HG03432 (cell line): Measurements from ENCODE around the gene DARS2.
"Not testable (repeated sequence)": the region's sequence is repeated elsewhere in the genome, so short reads cannot be mapped to it uniquely, and the experiment has no call there.

Source experiments
- ATAC-seq: cut with Tn5 transposase; IDR thresholded peaks from one replicate; pipeline ENCODE4 v1.9.1; 2021; ENCODE audit warnings: mild to moderate bottlenecking, moderate library complexity; ENCODE audit not compliant: unreplicated experiment

The DARS2 gene, protein sequence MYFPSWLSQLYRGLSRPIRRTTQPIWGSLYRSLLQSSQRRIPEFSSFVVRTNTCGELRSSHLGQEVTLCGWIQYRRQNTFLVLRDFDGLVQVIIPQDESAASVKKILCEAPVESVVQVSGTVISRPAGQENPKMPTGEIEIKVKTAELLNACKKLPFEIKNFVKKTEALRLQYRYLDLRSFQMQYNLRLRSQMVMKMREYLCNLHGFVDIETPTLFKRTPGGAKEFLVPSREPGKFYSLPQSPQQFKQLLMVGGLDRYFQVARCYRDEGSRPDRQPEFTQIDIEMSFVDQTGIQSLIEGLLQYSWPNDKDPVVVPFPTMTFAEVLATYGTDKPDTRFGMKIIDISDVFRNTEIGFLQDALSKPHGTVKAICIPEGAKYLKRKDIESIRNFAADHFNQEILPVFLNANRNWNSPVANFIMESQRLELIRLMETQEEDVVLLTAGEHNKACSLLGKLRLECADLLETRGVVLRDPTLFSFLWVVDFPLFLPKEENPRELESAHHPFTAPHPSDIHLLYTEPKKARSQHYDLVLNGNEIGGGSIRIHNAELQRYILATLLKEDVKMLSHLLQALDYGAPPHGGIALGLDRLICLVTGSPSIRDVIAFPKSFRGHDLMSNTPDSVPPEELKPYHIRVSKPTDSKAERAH

GRCh38 chr1:173824315-173825081, at the start of gene DARS2, which contains the start of gene CENPL:
Gene DARS2 (plus strand): TSS chr1:173824673. CDS start chr1:173825230, 557 bp downstream.
Gene CENPL (minus strand): TSS chr1:173824883. CDS start chr1:173811299, 13,584 bp downstream.
- peak; percentile 88 for ATAC-seq

DNA sequence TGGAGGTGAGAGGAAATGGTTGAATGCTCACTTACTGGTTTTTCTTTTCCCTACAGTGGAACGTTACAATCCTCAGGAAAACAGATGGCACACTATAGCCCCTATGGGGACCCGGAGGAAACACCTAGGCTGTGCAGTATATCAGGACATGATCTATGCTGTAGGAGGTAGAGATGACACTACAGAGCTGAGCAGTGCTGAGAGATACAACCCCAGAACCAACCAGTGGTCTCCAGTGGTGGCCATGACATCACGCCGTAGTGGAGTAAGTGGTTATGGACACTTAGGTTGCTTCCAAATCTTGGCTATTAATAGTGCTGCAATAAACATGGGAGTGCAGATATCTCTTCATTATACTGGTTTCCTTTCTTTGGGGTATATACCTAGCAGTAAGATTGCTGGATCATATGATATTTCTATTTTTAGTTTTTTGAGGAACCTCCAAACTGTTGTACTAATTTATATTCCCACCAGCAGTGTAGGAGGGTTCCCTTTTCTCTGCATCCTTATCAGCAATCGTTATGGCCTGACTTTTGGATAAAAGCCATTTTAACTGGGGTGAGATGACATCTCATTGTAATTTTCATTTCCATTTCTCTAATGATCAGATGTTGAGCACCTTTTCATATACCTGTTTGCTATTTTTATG, 48.8 kb upstream of the DARS2 start:
- no peak for ATAC-seq

DNA sequence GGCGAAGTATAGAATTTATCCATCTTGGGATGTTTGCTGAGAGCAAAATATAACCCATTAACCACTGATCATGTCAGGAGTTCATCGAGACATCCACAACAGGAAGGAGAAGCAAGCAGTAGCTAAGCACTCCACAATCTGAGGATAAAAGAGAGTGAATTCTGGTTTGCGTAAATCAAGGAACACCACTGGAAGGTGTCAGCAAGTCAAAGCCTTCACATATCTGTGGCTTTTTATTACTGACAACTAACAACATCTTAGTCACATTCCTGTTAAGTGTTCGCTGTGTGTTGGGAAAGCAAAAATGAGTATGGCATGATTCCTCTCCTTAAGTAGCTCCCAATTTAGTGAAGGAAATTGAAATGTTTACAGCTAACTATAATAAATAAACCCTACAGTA, 44.5 kb upstream of the DARS2 start:
- ATAC-seq, result no peak

DNA sequence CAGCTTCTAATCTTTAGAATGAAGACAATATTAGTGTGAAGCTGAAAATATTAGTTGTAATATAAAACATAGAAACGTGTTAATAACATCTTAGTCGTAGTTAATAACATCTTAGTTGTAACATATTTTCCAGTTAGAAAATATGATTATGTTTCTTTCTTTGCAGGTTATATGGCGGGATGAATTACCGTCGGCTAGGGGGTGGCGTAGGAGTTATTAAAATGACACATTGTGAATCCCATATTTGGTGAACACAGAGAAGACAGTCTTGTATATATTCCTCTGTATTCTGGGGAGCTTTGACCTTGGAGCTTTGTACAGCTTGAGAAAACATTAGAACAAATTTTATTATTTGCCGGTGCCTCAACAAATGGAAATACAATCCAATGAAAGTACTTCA, 39.5 kb upstream of the DARS2 start:
- no peak for ATAC-seq

DNA sequence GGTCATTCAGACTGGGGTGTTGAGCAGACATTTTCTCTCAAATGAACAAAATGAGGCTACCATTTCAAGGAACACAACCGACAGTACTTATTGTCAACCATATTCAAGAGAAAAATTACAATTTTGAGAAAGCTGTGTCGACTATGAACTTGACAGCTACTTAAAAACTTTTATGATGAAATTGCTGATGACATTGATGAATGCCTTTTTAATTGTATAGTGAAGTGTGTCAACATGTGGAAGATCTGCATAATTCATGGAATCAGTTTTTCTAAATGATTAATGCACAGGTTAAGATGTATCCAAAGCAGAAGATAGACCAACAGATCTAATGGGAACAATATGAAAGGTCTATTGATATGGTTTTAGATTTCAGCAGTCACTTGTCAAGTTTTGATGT, 34.6 kb upstream of the DARS2 start:
- no peak for ATAC-seq

DNA sequence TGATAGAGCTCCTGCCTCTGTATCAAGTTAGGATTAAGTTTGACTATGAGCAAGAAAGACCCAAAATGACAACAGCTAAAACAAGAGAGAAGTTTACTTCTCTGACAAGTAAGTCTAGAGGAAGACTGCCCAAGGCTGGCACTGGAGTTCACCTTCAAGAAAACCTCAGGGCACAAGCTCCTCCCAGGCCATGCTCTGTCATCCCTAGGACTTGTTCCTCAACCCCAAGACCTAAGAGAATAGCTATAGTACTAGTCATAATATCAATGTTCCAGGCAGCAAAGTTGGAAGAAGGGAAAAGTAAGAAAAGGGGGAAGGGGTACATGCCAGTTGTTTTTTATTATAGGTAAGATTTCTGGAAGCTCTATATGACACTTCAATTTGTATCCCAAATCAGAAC, 26.4 kb upstream of the DARS2 start:
- no peak for ATAC-seq

GRCh38 chr1:173799995-173800394, 24.5 kb upstream of the DARS2 start:
- ATAC-seq, result not testable (repeated sequence)

- no peak for ATAC-seq
Observed at GRCh38 chr1:173802961-173803360, 21.5 kb upstream of the DARS2 start.

- not testable (repeated sequence) for ATAC-seq
Observed at GRCh38 chr1:173813654-173814053, 10.8 kb upstream of the DARS2 start.

GRCh38 chr1:173818459-173818858, 6.0 kb upstream of the DARS2 start:
- ATAC-seq, result no peak

- no peak for ATAC-seq
Observed at GRCh38 chr1:173821680-173822079, 2.8 kb upstream of the DARS2 start.

GRCh38 chr1:173823781-173824314, 625 bp upstream of the DARS2 start:
- peak; percentile 52 for ATAC-seq

- no peak for ATAC-seq
Observed at GRCh38 chr1:173827611-173828010, 3.1 kb downstream of the DARS2 start.

GRCh38 chr1:173832748-173833147, 8.3 kb downstream of the DARS2 start:
- no peak for ATAC-seq

DNA sequence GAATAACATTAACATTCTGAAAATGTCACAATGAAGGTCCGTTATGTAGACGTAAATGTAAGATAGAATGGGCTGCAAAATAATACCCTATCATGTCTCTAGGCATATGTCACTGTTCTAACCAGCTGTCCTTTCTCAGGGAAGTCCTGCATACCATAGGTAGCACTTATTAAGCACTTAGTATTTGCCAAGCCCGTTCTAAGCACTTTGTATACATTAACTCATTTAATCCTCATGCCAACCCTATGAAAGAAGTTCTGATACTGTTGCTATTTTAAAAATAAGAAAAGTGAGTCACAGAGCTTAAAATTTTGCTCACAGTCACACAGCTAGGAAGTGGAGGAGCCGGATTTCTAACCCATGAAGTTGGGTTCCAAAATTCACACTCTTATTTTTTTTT, 27.6 kb downstream of the DARS2 start:
- ATAC-seq, result no peak

DNA sequence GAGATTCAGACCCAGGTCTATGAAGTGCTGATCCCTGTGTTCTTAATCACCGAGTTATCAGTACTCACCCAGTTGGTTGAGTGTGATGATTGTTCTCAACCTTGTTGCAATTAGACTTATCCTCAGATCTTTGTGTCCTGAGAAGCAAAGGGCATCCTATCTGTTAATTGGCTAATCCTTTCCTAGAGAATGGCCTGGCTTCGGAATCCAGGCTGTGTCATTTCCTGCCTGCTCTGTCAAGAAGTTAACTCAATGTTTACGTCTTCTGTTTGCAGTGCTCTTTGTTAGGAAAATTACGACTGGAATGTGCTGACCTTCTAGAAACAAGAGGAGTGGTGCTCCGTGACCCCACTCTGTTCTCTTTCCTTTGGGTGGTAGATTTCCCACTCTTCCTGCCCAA, 28.6 kb downstream of the DARS2 start:
- ATAC-seq, result no peak

- no peak for ATAC-seq
Observed at GRCh38 chr1:173856014-173856413, 31.5 kb downstream of the DARS2 start.

DNA sequence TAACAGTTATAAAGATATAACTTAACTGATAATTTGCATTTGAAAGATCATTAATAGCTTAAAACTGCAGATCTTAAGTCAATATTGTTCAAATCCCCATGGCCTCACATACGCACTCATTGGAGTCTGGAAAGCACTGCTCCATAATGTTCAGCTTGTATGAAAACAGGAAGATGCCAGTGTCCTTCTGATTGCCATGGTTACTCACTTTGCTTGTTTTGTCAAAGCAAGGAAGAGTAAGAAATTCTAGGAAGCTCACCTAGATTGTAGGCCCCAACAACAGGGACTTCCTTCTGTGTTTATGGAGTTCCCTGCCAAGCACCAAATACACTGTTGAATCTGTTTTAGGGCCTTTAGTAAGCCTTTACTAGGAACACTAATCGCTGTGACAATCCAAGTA, 32.4 kb downstream of the DARS2 start:
- ATAC-seq, result no peak

DNA sequence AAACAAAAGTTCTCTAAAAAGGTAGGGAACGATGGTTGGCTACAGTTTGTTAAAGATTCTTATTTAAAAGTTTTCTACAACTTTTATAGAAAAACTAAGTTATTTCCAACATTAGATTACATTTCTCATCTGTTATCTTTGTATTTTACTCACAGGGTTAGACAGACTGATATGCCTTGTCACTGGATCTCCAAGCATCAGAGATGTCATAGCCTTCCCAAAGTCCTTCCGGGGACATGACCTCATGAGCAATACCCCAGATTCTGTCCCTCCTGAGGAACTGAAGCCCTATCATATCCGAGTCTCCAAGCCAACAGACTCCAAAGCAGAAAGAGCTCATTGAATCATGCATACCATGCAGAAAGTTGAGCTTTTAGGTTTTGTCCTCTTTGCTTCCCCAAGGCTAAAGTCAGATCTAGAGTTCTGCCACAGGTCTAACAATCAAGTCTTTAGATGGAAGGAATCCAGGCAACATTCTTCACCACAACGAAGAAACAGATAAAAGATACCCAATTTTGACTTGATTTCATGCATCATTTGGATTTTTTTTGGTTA, 33.0 kb downstream of the DARS2 start:
- ATAC-seq, result no peak

GRCh38 chr1:173859547-173859946, 35.1 kb downstream of the DARS2 start:
- not testable (repeated sequence) for ATAC-seq
